Gastrocnemius medialis (tissue), 4 donors: ENCODE measurements around the gene IRX1. TPM values are rescaled to one million over a fixed set of nuclear protein-coding genes. Genes with fewer than 3 reads are reported as not detected.

Experiments used
- ATAC-seq, 2 donors: fragments of 150-250 bp; one replicate each; pipeline ENCODE4 v1.9.1; 2016
- DNase-seq, 2 donors: peaks; one replicate each; pipeline ENCODE4 v3.0.0-alpha.2; 2019
- H3K27ac ChIP-seq, 4 donors: fragments of 200-600 bp; sonication (generic); 1 replicate in 1 of 4; 2 replicates in 3 of 4; pipeline ENCODE4 v1.5.1; 2016 to 2018; ENCODE audit warnings: mild to moderate bottlenecking in 2 of 4, moderate library complexity in 1 of 4
- H3K27me3 ChIP-seq, 3 donors: fragments of 200-600 bp; sonication (generic) in 2 of 3; 1 replicate in 1 of 3; 2 replicates in 2 of 3; pipeline versions ENCODE4 v1.5.1 to v1.6.0; 2016 to 2019; ENCODE audit warnings: mild to moderate bottlenecking in 1 of 3, moderate library complexity in 1 of 3
- H3K36me3 ChIP-seq, 2 donors: fragments of 200-600 bp; sonication (generic) in 1 of 2; one replicate each; pipeline ENCODE4 v1.5.1; 2017 to 2018
- H3K4me1 ChIP-seq, 2 donors: fragments of 200-600 bp; sonication (generic) in 1 of 2; one replicate each; pipeline ENCODE4 v1.5.1; 2016 to 2017; ENCODE audit warnings: mild to moderate bottlenecking in 2 of 2
- H3K4me3 ChIP-seq, 4 donors: fragments of 200-600 bp; sonication (generic) in 3 of 4; 1 replicate in 1 of 4; 2 replicates in 3 of 4; pipeline ENCODE4 v1.5.1; 2016 to 2019; ENCODE audit warnings: mild to moderate bottlenecking in 2 of 4
- H3K9me3 ChIP-seq, 3 donors: fragments of 200-600 bp; sonication (generic) in 2 of 3; 1 replicate in 1 of 3; 2 replicates in 2 of 3; pipeline ENCODE4 v1.5.1; 2016 to 2019
- POLR2A ChIP-seq, 2 donors: fragments of 450-650 bp; IDR thresholded peaks; one replicate each; pipeline ENCODE4 v1.6.1; 2017; ENCODE audit warnings: antibody characterized with exemption in 2 of 2, mild to moderate bottlenecking in 2 of 2, moderate library complexity in 2 of 2
- in situ Hi-C, 4 donors: fragments of 200-750 bp; cut with MboI; loops; one replicate each; pipeline versions ENCODE4 v1.15.0 to v1.8.0; 2017; ENCODE audit warnings: low sequenced_read_pairs in 4 of 4
- intact Hi-C: fragments of 100-400 bp; cut with DNase I; formaldehyde crosslinking; loops from one replicate; pipeline ENCODE4 v1.15.1; 2023; ENCODE audit warnings: low total_unique reads
- total RNA-seq, 4 donors: library from RNA; depleted of rRNA; stranded (reverse); fragments of >200 nt; gene quantifications; one replicate each; pipeline versions ENCODE4 v1.1.0 to v1.2.3, GENCODE V29; 2016
- TF ChIP-seq, protein P1 (sequence below), 5 experiments: fragments of 450-650 bp in 3 of 5; fragments of 200-600 bp in 2 of 5; sonication (generic) in 2 of 5; IDR thresholded peaks in 4 of 5; conservative IDR thresholded peaks in 1 of 5; 1 replicate in 4 of 5; 2 replicates in 1 of 5; pipeline ENCODE4 v1.5.1; 2016 to 2019; ENCODE audit warnings: antibody characterized with exemption in 5 of 5, mild to moderate bottlenecking in 3 of 5, moderate library complexity in 3 of 5

The IRX1 gene
- total RNA-seq, 4 donors from 2014 or later, result not detected

DNA sequence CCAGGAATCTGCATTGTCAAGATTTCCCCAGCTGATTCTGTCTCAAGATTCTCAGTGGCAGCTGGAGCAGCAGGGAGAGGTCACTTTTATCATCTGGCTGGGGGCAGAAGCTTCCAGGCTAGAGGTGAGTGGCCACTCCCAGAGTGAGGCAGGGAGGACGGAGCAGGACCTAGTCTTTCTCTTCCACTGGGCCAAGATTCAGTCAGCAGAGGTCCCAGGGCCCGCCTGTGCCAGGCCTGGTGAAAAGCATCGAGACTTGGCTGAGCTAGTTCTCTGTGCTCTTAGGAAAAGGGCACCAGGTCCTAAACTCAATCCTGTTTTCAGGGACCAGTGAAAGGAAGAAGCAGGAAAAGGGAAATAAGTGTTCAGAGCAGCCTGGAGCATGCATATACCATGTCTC is 46.6 kb downstream of the IRX1 start:
- no peaks in the 10 kb centered on the region for H3K36me3 ChIP-seq
- no peaks in the 10 kb centered on the region for H3K27me3 ChIP-seq
- no peak overlapping the region for H3K27ac ChIP-seq
- no peaks in the 10 kb centered on the region for H3K9me3 ChIP-seq
- ATAC-seq (no peak), DNase-seq (no peak)
- no peak overlapping the region for H3K4me3 ChIP-seq
- no peak for TF ChIP-seq POLR2A (IDR thresholded peaks at IDR 0.05)
- TF ChIP-seq, protein P1, sequence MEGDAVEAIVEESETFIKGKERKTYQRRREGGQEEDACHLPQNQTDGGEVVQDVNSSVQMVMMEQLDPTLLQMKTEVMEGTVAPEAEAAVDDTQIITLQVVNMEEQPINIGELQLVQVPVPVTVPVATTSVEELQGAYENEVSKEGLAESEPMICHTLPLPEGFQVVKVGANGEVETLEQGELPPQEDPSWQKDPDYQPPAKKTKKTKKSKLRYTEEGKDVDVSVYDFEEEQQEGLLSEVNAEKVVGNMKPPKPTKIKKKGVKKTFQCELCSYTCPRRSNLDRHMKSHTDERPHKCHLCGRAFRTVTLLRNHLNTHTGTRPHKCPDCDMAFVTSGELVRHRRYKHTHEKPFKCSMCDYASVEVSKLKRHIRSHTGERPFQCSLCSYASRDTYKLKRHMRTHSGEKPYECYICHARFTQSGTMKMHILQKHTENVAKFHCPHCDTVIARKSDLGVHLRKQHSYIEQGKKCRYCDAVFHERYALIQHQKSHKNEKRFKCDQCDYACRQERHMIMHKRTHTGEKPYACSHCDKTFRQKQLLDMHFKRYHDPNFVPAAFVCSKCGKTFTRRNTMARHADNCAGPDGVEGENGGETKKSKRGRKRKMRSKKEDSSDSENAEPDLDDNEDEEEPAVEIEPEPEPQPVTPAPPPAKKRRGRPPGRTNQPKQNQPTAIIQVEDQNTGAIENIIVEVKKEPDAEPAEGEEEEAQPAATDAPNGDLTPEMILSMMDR (IDR thresholded peaks at IDR 0.05 in 4 of 5, conservative IDR thresholded peaks at IDR 0.05 in 1 of 5), result no peak
- intact Hi-C loops, result no loop called here
- in situ Hi-C loops, result no loop called here
- no peaks in the 10 kb centered on the region for H3K4me1 ChIP-seq

DNA sequence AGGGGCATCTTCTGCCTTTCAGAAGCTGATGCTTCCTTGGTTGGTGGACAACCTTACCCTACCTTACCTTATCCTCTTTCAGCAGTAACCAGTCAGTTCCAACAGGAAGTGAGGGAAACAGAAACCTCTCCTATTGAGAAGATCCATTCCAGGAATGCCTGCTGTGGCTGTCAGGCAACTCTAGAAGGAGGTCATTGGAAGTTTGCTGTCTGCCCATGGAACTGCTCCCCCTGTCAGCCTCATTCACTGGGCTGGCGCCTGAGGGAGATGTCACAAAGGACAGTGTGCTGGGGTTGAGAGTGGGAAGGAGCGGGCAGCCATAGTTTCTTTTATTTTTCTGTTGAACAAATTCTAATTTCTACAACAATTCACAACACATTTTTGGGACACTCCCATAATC is 54.7 kb downstream of the IRX1 start:
- no peaks in the 10 kb centered on the region for H3K9me3 ChIP-seq
- H3K27ac ChIP-seq, result no peak overlapping the region
- no peak for DNase-seq
- no peaks in the 10 kb centered on the region for H3K27me3 ChIP-seq
- TF ChIP-seq, protein P1 (IDR thresholded peaks at IDR 0.05 in 4 of 5, conservative IDR thresholded peaks at IDR 0.05 in 1 of 5), result no peak
- no peak for TF ChIP-seq POLR2A (IDR thresholded peaks at IDR 0.05)
- intact Hi-C loops, result no loop called here
- in situ Hi-C loops, result no loop called here
- no peak for ATAC-seq
- H3K4me3 ChIP-seq, result no peak overlapping the region
- no peaks in the 10 kb centered on the region for H3K4me1 ChIP-seq
- no peaks in the 10 kb centered on the region for H3K36me3 ChIP-seq

DNA sequence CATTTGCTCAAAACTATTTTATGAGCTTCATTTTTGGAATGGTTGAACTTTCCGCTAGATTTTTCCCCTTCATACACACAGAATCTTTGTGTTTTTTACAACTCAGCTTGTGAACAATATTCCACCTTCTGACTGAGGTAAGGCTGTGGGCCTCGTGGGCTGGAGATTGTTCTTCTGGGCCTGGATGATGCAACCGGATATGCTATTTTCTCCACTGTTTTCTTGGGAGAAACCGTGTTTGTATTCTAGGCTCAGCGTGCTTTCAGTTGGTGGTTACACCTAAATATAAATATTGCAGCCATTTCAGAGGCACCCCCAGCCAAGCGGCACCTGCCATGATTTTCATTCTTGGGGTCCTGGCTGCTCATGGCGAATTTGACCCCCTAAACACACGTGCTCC is 55.2 kb downstream of the IRX1 start:
- TF ChIP-seq, protein P1 (IDR thresholded peaks at IDR 0.05 in 4 of 5, conservative IDR thresholded peaks at IDR 0.05 in 1 of 5), result no peak
- no peak for TF ChIP-seq POLR2A (IDR thresholded peaks at IDR 0.05)
- Histone ChIP-seq H3K27ac (no peak overlapping the region), H3K27me3 (no peaks in the 10 kb centered on the region), H3K4me1 (no peaks in the 10 kb centered on the region), H3K4me3 (no peak overlapping the region), H3K36me3 (no peaks in the 10 kb centered on the region), H3K9me3 (no peaks in the 10 kb centered on the region)
- ATAC-seq (no peak), DNase-seq (no peak)
- in situ Hi-C loops (no loop called here), intact Hi-C loops (no loop called here)
